WERI-Rb-1 (cell line): ENCODE measurements around the gene KATNA1.
A peak's percentile ranks its signal among the peaks of the same experiment; 100 is the strongest.
"Not testable (repeated sequence)": the region's sequence is repeated elsewhere in the genome, so short reads cannot be mapped to it uniquely, and the experiment has no call there.

Experiments used
- DNase-seq: peaks from one replicate; pipeline ENCODE4 v3.0.0-alpha.2; 2020
- H3K27ac ChIP-seq: fragments of 250-450 bp; sonication (Bioruptor Pico); 2 replicates; pipeline ENCODE4 v1.5.1; 2020; ENCODE audit warnings: mild to moderate bottlenecking, moderate library complexity
- H3K27me3 ChIP-seq: fragments of 250-450 bp; sonication (Bioruptor Pico); 2 replicates; pipeline ENCODE4 v1.5.1; 2021; ENCODE audit warnings: mild to moderate bottlenecking, low read depth, moderate library complexity; ENCODE audit not compliant: insufficient read depth, severe bottlenecking
- H3K36me3 ChIP-seq: fragments of 250-450 bp; sonication (Bioruptor Pico); 2 replicates; pipeline ENCODE4 v1.5.1; 2020; ENCODE audit warnings: mild to moderate bottlenecking, moderate library complexity
- H3K4me3 ChIP-seq: 2 replicates; pipeline ENCODE4 v1.5.1; 2011; ENCODE audit warnings: low read depth, mild to moderate bottlenecking, control low read depth, low read length
- H3K9me3 ChIP-seq: fragments of 250-450 bp; sonication (Bioruptor Pico); 2 replicates; pipeline ENCODE4 v1.5.1; 2021; ENCODE audit warnings: mild to moderate bottlenecking, moderate library complexity; ENCODE audit not compliant: severe bottlenecking
- TF ChIP-seq, protein P1 (sequence below): IDR thresholded peaks from 2 replicates; pipeline ENCODE4 v1.5.1; 2011; ENCODE audit warnings: low read depth, mild to moderate bottlenecking, control low read depth, inconsistent platforms, low read length

The KATNA1 gene

GRCh38 chr6:149686230-149686629, 37.7 kb upstream of the KATNA1 start:
- Histone ChIP-seq H3K9me3 (no peaks in the 10 kb centered on the region), H3K36me3 (peaks cover 32% of the 10 kb centered on the region), H3K4me3 (no peak overlapping the region), H3K27ac (no peak overlapping the region), H3K27me3 (no peaks in the 10 kb centered on the region)
- TF ChIP-seq, protein P1, sequence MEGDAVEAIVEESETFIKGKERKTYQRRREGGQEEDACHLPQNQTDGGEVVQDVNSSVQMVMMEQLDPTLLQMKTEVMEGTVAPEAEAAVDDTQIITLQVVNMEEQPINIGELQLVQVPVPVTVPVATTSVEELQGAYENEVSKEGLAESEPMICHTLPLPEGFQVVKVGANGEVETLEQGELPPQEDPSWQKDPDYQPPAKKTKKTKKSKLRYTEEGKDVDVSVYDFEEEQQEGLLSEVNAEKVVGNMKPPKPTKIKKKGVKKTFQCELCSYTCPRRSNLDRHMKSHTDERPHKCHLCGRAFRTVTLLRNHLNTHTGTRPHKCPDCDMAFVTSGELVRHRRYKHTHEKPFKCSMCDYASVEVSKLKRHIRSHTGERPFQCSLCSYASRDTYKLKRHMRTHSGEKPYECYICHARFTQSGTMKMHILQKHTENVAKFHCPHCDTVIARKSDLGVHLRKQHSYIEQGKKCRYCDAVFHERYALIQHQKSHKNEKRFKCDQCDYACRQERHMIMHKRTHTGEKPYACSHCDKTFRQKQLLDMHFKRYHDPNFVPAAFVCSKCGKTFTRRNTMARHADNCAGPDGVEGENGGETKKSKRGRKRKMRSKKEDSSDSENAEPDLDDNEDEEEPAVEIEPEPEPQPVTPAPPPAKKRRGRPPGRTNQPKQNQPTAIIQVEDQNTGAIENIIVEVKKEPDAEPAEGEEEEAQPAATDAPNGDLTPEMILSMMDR: no peak
- no peak for DNase-seq

GRCh38 chr6:149683256-149683859, 34.8 kb upstream of the KATNA1 start:
- Histone ChIP-seq H3K27me3 (no peaks in the 10 kb centered on the region), H3K4me3 (no peak overlapping the region), H3K9me3 (no peaks in the 10 kb centered on the region), H3K27ac (no peak overlapping the region), H3K36me3 (peaks cover 43% of the 10 kb centered on the region)
- peak; percentile 36 for DNase-seq
- TF ChIP-seq, protein P1: no peak

- H3K27ac ChIP-seq, DNase-seq, H3K27me3 ChIP-seq, H3K4me3 ChIP-seq, H3K9me3 ChIP-seq: not testable (repeated sequence)
- H3K36me3 ChIP-seq: peaks cover 43% of the 10 kb centered on the region
Measured at GRCh38 chr6:149681845-149682244, 33.3 kb upstream of the KATNA1 start.

- no peaks in the 10 kb centered on the region for H3K27me3 ChIP-seq
- TF ChIP-seq, protein P1: no peak
- no peaks in the 10 kb centered on the region for H3K9me3 ChIP-seq
- peaks cover 49% of the 10 kb centered on the region for H3K36me3 ChIP-seq
- no peak overlapping the region for H3K27ac ChIP-seq
- no peak for DNase-seq
- no peak overlapping the region for H3K4me3 ChIP-seq
Measured at GRCh38 chr6:149681209-149681608, 32.7 kb upstream of the KATNA1 start.

- Histone ChIP-seq H3K9me3 (no peaks in the 10 kb centered on the region), H3K27ac (no peak overlapping the region), H3K36me3 (peaks cover 56% of the 10 kb centered on the region)
Measured at GRCh38 chr6:149680503-149680902, 32.0 kb upstream of the KATNA1 start.

DNA sequence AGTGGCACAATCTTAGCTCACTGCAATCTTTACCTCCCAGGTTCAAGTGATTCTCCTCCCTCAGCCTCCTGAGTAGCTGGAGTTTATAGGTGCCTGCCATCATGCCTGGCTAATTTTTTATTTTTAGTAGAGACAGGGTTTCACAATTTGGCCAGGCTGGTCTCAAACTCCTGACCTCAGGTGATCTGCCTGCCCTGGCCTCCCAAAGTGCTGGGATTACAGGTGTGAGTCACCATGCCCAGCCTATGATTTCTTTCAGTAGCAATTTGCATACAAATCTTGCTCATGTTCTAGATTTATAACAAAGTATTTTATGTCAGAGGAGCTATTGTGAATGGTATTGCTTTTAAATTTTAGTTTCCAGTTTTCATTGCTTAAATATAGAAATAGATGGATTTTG, 23.8 kb upstream of the KATNA1 start:
- not testable (repeated sequence) for H3K9me3 ChIP-seq, H3K27ac ChIP-seq, H3K27me3 ChIP-seq, H3K4me3 ChIP-seq, DNase-seq
- peaks cover 65% of the 10 kb centered on the region for H3K36me3 ChIP-seq

More at GRCh38 chr6:149680503-149680902, 32.0 kb upstream of the KATNA1 start:
- Histone ChIP-seq H3K27me3 (no peaks in the 10 kb centered on the region), H3K4me3 (no peak overlapping the region)
- no peak for DNase-seq
- TF ChIP-seq, protein P1: no peak

DNA sequence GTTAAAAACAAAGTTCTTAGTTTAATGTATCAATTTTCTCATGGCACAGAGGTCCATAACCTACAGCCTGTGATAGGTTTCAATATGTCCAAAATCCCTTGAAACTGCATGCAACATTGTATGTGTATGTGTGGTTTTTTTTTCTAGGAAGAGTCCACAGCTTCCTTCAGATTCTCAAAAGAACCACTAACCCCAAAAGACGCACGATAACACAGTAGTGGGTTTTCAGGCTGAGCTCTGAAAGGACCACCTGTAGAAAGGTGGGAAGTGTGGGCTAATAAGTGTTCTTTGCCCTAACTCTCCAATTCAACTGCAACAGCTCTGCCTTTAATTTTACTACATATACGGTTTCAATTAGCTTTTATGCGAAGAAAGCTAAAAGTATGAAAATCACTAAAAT, 11.5 kb upstream of the KATNA1 start:
- peaks cover 29% of the 10 kb centered on the region for H3K36me3 ChIP-seq
- no peaks in the 10 kb centered on the region for H3K9me3 ChIP-seq
- TF ChIP-seq, protein P1: no peak
- no peak overlapping the region for H3K27ac ChIP-seq
- DNase-seq: no peak
- H3K4me3 ChIP-seq: no peak overlapping the region
- no peaks in the 10 kb centered on the region for H3K27me3 ChIP-seq
